HS-27A (cell line): ENCODE results near the gene TRAPPC3.
"Not testable (repeated sequence)": the region's sequence is repeated elsewhere in the genome, so short reads cannot be mapped to it uniquely, and the experiment has no call there.

Source experiments
- DNase-seq: peaks from one replicate; pipeline ENCODE4 v3.0.0-alpha.2; 2012; ENCODE audit warnings: low read depth, missing footprints

TRAPPC3 gene

DNA sequence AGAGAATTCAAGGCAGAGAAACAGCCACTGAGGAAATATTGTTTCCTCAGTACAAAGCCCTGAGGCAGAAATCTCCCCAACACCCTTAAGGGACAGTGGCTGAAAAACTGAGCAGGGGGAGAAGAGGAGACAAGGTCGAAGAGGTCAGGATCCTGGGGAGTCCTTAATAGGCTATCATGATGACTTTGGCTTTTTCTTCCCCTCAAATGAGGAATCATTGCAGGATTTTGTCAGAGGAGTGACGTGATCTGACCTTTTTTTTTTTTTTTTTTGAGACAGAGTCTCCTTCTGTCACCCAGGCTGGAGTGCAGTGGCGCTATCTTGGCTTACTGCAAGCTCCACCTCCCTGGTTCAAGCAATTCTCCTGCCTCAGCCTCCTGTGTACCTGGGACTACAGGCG, 16.9 kb upstream of the TRAPPC3 start:
- no peak for DNase-seq

DNA sequence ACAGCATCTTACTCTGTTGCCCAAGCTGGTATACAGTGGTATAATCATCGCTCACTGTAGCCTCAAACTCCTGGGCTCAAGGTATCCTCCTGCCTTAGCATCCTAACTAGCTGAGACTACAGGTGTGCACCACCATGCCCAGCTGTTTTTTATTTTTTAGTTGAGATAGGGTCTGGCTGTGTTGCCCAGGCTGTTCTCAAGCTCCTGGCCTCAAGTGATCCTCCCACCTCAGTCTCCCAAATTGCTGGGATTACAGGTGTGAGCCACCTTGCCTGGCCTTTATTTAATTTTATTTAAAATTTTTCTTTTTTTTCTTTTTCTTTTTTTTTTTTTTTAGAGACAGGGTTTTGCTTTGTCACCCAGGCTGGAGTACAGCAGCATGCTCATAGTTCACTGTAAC, 15.9 kb upstream of the TRAPPC3 start:
- no peak for DNase-seq

DNA sequence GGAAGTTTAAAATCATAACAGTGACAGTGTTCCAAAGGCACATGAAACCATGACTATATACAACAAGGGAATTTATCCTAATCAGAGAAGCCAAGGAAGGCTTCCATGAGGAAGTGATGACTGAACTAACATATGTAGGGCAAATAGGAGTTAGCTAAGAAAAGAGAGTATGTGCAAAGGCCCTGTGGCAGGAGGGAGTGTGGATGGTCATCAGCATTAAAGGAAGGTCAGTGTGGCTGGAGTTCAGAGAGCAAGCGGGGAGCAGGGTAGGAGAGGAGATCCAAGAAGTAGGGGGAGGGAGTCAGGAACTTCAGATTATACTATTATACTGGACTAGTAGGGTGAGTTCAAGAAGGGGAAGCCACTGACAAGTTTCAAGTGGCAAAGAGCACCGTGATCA, 15.1 kb upstream of the TRAPPC3 start:
- no peak for DNase-seq

DNA sequence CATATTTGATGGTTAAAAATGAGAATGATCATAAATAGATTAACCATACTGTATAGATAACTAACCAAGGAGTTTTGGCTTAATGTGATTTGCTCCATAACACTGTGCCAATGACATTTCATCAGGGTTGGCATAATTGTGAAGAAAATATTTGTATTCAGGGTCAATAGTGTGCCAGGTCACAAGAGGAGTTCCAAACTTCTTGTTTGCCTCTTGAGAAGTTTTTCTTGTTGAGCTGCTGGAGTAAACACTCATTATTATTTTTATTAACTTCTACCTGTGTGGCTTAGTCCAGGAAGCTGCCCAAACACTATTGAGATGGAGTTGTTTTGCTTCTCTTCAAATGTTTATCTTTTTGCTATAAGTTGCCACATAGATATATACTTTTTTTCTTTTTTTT, 14.1 kb upstream of the TRAPPC3 start:
- no peak for DNase-seq

DNA sequence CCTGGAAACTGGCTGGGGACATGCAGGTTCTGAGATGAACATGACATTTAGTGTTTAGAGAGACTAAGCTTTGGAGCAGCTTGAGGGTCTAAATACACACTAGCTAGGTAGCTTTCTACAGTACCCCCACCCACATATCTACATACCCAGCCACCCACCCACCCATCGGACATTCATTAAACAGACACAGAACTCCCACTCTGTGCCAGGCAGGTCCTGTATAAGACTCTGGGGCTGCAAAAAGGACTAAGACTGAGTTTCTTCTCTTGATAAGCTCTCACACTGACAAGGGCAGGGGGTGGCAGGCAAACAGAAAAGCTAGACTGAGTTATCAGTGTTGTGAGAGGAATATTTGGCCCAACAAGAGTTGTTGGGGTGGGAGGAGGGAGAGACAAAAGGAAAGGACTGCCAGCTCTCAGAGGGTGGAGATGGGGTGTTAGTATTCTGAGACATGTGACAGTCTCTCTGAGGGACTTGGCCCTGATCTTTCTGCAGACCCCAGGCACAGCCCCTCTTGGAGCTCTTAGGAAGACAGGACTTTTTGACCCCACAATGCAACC, 13.5 kb upstream of the TRAPPC3 start:
- DNase-seq = no peak

DNA sequence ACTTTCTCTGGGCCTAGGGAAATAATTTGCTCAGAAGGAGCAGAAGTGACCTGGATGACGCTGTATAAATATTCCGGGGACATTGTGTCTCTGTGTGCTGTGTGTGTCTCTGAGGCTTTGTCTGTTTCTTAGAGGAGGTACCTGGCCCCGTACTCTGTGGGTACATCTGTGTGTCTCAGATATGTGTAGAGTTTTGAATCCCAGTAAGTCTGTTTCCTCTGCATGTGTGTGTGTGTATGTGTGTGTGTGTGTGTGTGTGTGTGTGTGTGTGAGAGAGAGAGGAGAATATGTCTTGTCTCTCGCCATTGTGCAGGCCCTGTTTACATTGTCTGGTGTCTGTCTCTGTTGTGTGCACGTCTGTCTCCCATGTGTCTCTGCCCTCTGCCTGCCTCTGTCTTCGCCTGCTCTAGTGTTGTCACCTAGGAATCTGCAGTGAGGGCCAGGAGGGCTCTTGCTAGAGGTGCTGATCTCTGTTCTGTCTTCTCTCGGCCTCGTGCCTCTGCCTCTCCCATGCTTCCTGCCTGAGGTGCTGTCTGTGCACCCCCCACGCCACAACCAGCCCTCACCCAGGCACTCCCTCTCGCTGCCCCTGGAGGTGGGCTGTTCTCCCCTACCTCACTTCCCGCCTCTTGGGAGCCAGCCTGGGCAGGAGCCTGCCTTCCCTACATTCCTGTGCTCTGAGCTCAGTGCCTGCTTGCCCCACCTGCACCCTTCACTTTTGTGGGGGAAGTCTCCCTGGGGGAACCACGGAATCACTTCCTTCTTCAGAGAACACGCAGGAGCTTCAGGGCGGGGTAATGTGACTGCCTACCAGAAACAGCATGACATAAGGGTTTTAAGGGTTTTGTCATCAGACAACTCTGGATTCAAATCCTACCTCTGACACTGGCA, 12.6 kb upstream of the TRAPPC3 start:
- DNase-seq = no peak

DNA sequence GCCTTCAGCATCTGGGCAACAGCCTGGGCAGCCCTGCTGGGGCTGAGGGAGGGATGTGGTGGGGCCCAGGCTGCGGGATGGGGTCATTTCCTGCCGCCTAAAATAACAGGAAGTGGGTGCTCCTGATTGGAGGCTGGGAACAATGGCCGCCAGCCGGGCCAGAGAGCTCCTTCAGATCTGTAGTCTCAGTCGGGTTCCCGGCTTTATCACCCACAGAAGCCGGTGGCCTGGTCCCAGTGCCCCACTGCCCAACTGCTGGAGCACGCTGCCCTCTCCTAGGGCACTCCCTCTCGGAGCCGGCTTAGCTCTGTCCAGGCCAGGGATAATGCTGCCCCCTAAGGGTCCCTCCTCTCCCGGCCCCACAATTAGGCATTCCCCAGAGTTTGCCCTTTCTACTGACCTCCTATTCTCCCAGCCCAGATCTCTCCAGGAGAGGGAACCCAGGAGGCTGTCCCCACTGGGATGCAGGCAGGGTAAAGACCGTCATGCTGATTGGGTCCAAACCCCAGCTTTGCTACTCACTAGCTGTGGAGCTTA, 11.7 kb upstream of the TRAPPC3 start:
- peak; percentile 52 for DNase-seq

DNA sequence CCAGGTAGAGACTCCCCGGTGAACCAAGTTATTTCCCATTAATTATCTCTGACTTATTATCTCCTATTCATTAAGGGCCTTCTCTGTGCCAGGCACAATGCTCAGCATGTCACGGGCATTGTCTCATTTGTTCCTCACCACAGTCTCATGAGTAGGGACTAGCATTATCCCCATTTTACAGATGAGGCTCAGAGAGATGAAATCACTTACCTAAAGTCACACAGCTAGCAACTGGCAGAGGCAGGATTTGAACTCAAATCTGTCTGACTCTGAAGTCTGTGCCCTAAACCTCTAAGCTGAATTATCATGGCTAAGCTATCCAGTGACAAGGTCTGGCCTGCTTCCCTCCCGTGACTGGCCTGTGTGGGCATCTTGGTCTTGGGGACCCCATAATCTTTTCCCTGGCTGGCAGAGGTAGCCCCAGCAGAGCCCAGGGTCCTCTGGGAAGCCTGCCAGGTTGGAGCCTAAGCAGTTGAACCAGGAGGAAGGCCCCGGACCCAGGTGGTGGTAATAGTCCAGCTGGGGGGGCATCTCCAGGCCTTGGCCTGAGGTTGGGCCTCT, 11.2 kb upstream of the TRAPPC3 start:
- no peak for DNase-seq

DNA sequence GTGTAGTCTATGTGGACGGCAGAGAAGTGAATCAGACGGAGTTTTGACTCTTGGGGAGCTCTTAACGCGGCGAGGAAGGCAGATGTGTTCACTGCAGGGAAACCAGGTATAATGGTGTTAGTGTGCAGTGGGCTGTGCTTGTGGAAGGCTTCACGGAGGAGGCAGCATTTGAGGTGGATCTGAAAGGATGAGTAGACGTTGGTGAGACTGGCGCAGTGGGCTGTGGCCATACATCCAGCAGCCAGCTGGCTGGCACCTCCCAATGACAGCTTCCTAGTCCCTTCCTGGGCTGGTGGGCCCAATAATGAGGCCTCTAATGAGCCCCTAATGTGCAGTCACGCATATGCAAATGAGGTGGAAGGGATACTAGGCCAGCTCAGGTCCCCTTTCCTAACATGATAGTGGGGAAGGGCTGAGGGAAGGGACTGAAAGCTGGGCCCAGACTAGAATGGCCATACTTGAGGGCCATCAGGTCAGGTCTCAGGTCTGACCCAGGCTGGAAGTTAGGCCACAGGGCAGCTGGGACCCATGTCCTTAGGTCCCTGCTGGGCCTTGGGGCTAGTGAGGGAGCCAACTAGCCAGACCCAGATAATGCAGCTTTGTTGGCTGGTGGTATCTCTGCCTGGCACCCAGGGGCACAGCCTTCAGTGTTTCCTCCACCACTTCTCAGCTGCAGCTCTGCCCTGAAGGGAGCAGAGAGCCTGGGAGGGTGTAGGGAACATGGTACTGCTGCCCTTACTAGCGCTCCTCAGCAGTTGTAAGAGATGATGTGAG, 10.5 kb upstream of the TRAPPC3 start:
- DNase-seq = no peak

DNA sequence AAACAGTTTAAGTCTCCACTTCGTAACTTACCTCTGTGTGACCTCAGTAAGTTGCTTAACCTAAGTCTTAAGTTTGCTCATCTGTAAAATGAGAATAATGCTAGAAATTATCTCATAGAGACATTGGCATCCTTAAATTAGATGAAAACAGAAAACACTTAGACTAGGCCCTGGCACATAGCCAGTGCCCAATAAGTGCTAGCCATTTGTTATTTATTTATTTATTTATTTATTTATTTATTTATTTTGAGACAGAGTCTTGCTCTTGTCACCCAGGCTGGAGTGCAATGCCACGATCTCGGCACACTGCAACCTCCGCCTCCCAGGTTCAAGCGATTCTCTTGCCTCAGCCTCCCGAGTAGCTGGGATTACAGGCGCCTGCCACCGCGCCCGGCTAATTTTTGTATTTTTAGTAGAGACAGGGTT, 9.6 kb upstream of the TRAPPC3 start:
- not testable (repeated sequence) for DNase-seq

DNA sequence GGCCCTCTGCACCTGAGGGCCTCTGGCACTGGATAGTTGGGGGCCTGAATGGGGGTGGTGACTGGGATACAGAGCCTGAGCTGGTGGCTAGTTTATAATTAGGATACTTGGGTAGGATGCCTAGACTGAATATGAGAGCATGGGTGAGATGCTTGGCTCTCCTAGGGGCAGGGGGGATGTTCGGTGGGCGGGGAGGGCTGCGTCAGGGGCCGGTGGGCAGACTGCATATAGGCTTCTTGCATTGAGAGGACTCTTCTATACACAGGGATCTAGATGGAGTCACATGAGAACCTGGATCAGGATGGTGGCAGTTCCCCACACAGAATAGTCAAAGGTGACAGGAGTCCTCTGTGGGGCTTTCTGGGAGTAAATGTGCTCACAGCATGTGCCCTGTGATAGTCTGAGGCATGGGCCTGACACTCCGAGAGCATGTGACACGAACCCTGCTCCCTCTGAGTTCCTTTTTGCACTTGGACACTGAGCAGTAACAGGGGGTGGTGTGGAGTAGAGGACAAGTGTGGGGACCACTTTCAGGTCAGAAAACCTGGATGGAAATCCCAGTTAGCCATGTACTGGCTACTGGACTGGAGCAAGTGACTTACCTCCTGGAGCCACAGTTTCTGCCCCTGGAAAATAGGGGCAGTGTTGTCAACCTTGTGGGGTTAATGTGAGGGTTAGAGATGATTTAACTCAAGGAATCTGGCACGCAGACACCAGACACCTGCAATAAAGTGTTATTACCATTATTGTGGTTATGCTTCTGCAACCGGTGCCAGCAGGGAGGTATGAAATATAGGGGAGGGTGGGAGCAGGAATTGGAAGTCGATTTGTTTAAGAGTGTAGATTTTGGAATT, 8.9 kb upstream of the TRAPPC3 start:
- no peak for DNase-seq

DNA sequence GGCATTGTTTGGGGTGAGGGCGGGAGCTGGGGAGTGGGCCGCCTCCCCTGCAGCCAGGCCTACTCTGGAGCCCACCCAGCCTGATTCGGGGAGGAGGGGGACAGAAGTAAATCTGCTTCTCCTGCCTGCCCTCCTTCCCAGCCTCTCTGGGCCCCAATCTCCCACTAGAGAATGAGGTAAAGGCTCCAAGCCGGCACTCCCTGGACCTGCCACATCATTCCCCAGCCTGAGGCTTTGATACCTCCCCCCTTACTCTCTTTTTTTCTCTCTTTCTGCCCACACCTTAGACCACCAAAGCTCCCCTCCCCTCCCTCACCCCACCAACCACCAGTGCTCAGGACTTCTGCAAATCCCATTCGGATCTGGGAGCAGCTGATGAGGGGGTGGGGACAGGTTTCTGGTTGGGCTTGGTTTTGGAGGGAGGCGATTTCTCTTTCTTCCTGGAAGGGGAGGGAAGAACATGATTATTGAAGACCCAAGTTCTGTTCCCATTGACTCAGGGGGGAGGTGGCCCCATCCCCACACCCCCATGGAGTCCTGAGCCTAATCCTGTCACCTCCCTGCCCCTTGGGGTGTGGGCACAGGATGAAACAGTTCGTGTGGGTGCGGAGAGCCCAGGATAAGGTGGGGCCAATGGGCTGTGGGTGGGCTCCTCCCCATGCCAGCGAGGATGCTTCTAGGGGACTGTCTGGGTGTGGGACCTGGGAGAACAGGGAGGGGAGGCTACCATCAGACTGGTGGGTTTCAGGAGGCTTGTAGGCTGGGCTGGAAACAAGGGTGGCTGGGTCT, 8.0 kb upstream of the TRAPPC3 start:
- DNase-seq = no peak

DNA sequence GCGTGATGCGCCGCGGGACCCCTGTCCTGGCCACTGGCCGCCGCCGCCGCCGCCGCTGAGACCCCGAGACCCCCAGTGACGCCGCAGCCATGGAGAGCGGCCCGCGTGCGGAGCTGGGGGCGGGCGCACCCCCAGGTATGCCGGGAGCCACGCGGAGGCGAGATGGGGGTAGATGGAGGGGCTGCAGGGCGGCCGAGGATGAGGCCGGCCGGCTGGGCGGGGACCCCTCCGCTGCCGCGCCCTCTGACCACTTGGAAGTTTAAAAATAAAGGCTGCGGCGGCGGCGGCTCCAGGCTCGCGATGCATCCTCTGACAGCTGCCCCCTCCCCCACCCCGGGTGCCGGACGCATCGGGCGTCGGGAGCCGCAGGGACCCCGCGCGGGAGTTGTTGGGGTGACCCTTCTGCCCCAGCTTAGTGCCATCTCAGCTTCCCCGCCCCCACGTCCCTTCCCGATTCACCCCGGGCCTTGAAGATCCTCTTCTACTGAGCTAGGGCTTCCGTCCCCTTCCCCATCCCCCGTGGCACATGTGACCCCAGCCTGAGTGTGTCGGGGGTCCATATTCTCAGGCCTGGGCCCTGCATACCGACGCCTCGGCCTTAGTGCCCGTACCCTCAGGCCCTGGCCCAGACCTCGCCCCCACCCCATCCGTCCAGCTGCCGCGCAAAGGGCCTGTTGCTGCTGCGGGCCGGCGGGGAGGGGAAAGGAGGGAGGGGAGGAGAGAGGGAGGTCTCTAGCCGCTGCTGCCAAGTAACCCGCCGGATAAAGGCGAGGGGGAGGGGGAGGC, 7.2 kb upstream of the TRAPPC3 start:
- DNase-seq = no peak

DNA sequence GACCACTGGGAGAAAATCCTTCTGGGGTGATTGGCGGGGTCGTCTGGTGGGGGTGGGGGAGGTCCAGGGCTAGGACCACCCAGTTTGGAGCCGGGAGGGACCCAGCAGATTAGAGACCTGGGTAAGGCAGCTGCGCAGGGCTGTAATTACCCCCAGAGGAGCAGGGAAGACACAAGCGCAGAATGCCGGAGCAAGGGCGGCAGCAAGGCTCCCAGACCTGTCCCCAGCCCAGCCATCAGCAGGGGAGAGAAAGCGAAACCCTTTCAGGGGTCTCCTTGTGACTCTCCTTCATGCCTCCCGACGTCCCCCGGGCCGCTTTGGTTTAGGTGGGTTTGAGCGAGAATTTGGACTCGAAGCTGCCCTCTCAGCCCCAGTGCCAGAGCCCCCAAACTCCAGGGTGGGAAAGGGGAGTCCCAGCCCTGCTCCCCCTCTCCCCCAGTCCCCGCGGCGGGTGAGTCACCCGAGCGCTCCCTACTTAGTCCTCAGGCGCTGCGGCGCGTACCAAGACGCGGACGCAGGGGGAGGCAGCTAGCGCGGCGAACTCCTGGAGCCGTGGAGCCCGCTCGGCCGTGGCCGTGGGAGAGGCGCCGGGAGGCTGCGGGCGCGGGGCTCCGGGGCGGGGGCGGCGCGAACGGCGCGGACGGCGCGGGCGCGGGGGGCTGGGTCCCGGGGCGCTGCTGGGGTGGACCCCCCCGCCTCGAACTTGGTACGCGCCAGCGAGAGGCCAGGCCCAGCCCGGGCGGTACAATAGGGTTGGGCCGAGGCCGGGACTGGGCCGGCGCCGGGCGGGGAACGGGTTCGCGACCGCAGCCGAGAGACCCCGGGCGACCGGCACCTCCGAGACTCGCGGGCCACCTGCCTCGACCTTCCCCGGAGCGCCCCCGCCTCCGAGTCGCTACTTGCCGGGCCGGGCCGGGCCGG, 6.4 kb upstream of the TRAPPC3 start, which contains the start of gene MAP7D1:
Gene MAP7D1 (plus strand): TSS at position 753 of the 921 bp plus-strand sequence. CDS start 258 bp downstream, outside the sequence.
- DNase-seq = no peak

DNA sequence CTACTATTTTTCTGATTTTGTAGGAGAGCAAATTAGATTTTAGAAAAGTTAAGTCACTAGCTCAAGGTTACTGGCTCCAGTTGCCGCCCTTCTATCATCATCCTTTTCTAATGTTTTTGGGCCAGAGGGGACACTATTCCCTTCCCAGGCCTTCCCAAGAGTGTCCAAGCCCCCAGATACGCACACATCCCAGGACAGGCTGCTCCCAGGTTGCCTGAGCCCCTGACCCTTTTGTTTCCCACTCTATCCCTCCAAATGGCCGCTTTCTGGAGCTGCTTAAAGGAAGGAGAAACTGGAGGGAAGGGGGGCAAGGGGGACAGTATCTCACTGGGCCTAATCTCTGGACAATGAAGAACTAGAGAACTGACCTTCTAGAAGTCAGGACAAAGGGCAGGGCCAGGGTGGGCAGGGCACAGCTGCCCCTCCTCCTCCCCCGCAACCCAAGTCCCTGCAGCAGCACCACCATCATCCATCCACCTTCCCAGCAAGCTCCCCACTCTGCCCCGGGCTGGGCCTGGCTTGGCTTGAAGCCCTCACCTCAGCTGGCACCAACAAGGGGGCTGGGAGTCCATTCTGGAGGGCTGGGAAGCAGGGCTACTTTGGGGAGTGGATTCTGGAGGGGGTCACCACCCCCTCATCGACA, 5.6 kb upstream of the TRAPPC3 start:
- DNase-seq = no peak

DNA sequence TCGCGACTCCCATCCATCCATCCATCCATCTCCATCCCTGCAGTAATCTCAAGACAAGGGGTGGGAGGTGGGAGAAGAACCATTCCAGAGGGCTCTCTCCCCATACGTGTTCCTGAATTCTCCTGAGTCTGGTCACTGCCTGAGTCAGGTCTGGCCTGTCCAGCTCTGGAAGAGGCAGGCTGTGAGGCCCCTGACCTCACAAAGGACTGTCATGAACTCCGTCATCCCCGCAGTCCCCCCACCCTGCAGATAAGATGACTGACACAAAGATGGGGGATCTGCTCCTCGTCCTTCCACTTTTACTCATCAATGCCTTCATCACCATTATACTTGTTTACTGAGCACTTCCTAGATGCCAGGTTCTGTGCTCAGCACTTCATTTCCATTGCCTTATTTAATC, 5.0 kb upstream of the TRAPPC3 start:
- DNase-seq = no peak

DNA sequence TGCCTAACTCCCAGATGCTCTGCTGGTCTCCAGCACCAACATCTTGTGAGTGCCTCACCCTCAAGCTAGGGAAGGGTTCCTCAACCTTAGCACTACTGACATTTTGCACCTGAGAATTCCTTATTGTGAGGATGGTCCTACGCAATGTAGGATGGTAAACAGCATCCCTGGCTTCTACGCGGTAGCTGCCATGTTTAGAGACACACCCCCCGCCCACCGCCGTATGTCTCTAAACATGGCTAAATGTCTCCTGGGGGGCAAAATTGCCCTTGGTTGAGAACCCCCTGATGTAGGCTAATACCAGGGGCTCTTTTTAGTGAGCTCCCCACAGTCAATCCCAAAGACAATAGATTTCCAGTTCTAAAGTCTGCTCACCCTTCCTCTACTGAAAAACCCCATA, 4.2 kb upstream of the TRAPPC3 start:
- DNase-seq = no peak

DNA sequence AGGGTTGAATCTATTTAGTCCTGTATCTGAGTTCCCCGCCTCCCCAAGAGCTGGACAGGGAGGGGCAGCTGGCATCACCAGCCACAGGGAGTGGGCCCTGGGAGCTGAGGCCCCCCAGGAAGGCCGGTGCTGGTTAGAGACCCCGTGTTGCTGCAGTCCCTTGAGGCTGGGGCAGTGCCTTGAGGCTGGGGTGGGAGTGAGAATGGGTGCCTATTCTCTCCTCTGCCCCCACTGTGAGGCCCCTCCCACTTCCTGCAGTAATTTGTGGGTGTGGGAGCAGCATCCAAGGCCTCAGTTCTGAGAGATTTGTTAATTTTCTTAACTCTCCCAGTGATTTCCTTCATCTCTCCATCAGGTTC, 2.5 kb upstream of the TRAPPC3 start:
- DNase-seq = no peak
